A673 (cell line): ENCODE data around the gene GAS2L3. TPM values are rescaled to one million over a fixed set of nuclear protein-coding genes. Genes with fewer than 3 reads are reported as not detected.

Source experiments
- BruUV-seq: library from RNA; stranded (reverse); fragments of 400-500 nt; replicated peaks from 2 replicates; lab custom pipeline; 2021; lab: Mats Ljungman, UMichigan
- CTCF ChIA-PET: fragments of 300-600 bp; sonication (Branson Sonifier 250); formaldehyde crosslinking; loops from one replicate; lab custom pipeline; 2022; ENCODE audit warnings: antibody characterized with exemption; lab: Charles Lee
- POLR2A ChIA-PET: fragments of 300-600 bp; sonication (Branson Sonifier 250); formaldehyde crosslinking; loops from one replicate; lab custom pipeline; 2022; ENCODE audit warnings: antibody characterized with exemption; ENCODE audit not compliant: low non-redundant PET; lab: Charles Lee
- DNase-seq: peaks from one replicate; pipeline ENCODE4 v3.0.0-alpha.2; 2015; ENCODE audit warnings: low spot score
- H3K27ac ChIP-seq: fragments of 200-600 bp; sonication (generic); 2 replicates; pipeline ENCODE4 v1.5.1; 2016; ENCODE audit warnings: mixed run types, low read depth, mild to moderate bottlenecking, mixed read lengths, antibody characterized with exemption, low read length; ENCODE audit not compliant: poor library complexity, severe bottlenecking
- H3K27me3 ChIP-seq: fragments of 200-600 bp; sonication (generic); replicated peaks from 2 replicates; pipeline ENCODE4 v1.6.1; 2017; ENCODE audit warnings: mixed run types, low read depth, mild to moderate bottlenecking, mixed read lengths, antibody characterized with exemption, low read length; ENCODE audit not compliant: insufficient read depth, poor library complexity
- H3K36me3 ChIP-seq: fragments of 200-600 bp; sonication (generic); 2 replicates; pipeline ENCODE4 v1.6.1; 2016; ENCODE audit warnings: mixed run types, mild to moderate bottlenecking, mixed read lengths, antibody characterized with exemption, low read length; ENCODE audit not compliant: insufficient read depth, poor library complexity, severe bottlenecking
- H3K4me1 ChIP-seq: fragments of 200-600 bp; sonication (generic); 2 replicates; pipeline ENCODE4 v1.6.1; 2017; ENCODE audit warnings: mixed run types, mild to moderate bottlenecking, mixed read lengths, antibody characterized with exemption, low read length; ENCODE audit not compliant: insufficient read depth, poor library complexity, severe bottlenecking
- H3K4me3 ChIP-seq: fragments of 200-600 bp; sonication (generic); 2 replicates; pipeline ENCODE4 v1.5.1; 2016; ENCODE audit warnings: low read depth, mixed run types, mild to moderate bottlenecking, mixed read lengths, low read length; ENCODE audit not compliant: poor library complexity, severe bottlenecking
- H3K9me3 ChIP-seq: fragments of 200-600 bp; sonication (generic); 2 replicates; pipeline ENCODE4 v1.6.1; 2016; ENCODE audit warnings: mixed run types, low read depth, mild to moderate bottlenecking, mixed read lengths, antibody characterized with exemption, low read length; ENCODE audit not compliant: poor library complexity, severe bottlenecking
- CTCF ChIP-seq: fragments of 300-800, 200-600 bp; sonication (generic); conservative IDR thresholded peaks from 2 replicates; pipeline ENCODE4 v1.5.1; 2017; ENCODE audit warnings: low read depth, mild to moderate bottlenecking, antibody characterized with exemption, low read length, moderate library complexity, mixed read lengths
- EZH2 ChIP-seq: fragments of 200-600 bp; sonication (generic); IDR thresholded peaks from 2 replicates; pipeline ENCODE4 v1.6.1; 2017; ENCODE audit warnings: borderline replicate concordance, low read depth, mild to moderate bottlenecking, mixed read lengths, antibody characterized with exemption, low read length; ENCODE audit not compliant: poor library complexity, severe bottlenecking
- intact Hi-C: fragments of 100-400 bp; cut with micrococcal nuclease; formaldehyde crosslinking; loops from one replicate; pipeline ENCODE4 v1.10.0; 2022; ENCODE audit not compliant: unreplicated experiment
- total RNA-seq: library from RNA; stranded (reverse); gene quantifications from 2 replicates; pipeline ENCODE4 v1.2.3, GENCODE V29; 2021

GAS2L3 gene
- total RNA-seq, 1 experiment from 2014 or later, result 44.8 TPM

GRCh38 chr12:100578923-100579322 lies 5.4 kb downstream of the GAS2L3 start:
- POLR2A ChIA-PET, result no interaction called here
- no TSS peak for BruUV-seq

GRCh38 chr12:100579844-100580243 lies 6.4 kb downstream of the GAS2L3 start:
- Histone ChIP-seq H3K27ac (no peak overlapping the region), H3K4me3 (no peak overlapping the region), H3K27me3 (no peaks in the 10 kb centered on the region), H3K4me1 (peaks cover 4% of the 10 kb centered on the region), H3K36me3 (no peaks in the 10 kb centered on the region), H3K9me3 (peaks cover 18% of the 10 kb centered on the region)
- BruUV-seq, result no TSS peak
- DNase-seq, result no peak
- ChIA-PET POLR2A (no interaction called here), CTCF (no interaction called here)
- intact Hi-C loops, result no loop called here
- TF ChIP-seq CTCF, result no peak
- TF ChIP-seq EZH2, result no peak

More at GRCh38 chr12:100578923-100579322, 5.4 kb downstream of the GAS2L3 start:
- CTCF ChIA-PET, result no interaction called here
- Histone ChIP-seq H3K4me1 (peaks cover 5% of the 10 kb centered on the region), H3K9me3 (peaks cover 17% of the 10 kb centered on the region), H3K4me3 (no peak overlapping the region), H3K27ac (no peak overlapping the region), H3K27me3 (no peaks in the 10 kb centered on the region), H3K36me3 (no peaks in the 10 kb centered on the region)
- TF ChIP-seq EZH2, result no peak
- no peak for DNase-seq
- intact Hi-C loops, result no loop called here

- ChIA-PET CTCF (no interaction called here), POLR2A (no interaction called here)
- no peak for DNase-seq
- BruUV-seq, result no TSS peak
- Histone ChIP-seq H3K36me3 (no peaks in the 10 kb centered on the region), H3K27ac (no peak overlapping the region), H3K4me1 (no peaks in the 10 kb centered on the region), H3K4me3 (no peak overlapping the region), H3K9me3 (peaks cover 33% of the 10 kb centered on the region), H3K27me3 (no peaks in the 10 kb centered on the region)
- TF ChIP-seq EZH2, result no peak
- no peak for TF ChIP-seq CTCF
- intact Hi-C loops, result no loop called here
These were observed 10.8 kb downstream of the GAS2L3 start for GRCh38 chr12:100584256-100584655.

- Histone ChIP-seq H3K36me3 (no peaks in the 10 kb centered on the region), H3K27me3 (no peaks in the 10 kb centered on the region), H3K27ac (no peak overlapping the region), H3K9me3 (peaks cover 6% of the 10 kb centered on the region), H3K4me1 (peaks cover 23% of the 10 kb centered on the region), H3K4me3 (no peak overlapping the region)
- no peak for DNase-seq
- POLR2A ChIA-PET, result no interaction called here
- intact Hi-C loops, result no loop called here
- TF ChIP-seq CTCF (no peak), EZH2 (no peak)
- CTCF ChIA-PET, result no interaction called here
- BruUV-seq, result no TSS peak
These were observed 18.5 kb downstream of the GAS2L3 start for GRCh38 chr12:100591979-100592378.
